CD4-positive, alpha-beta T cell treated with Interleukin-6 at 100 ng/mL for 8 hours (primary cell): ENCODE results near the gene MYO10.

Experiments
- DNase-seq: peaks from one replicate; pipeline ENCODE4 v3.0.0-alpha.2; 2020; ENCODE audit warnings: mixed read lengths, low spot score

MYO10 gene

GRCh38 chr5:16709691-16710433 lies 226.2 kb downstream of the MYO10 start:
- DNase-seq: no peak

DNA sequence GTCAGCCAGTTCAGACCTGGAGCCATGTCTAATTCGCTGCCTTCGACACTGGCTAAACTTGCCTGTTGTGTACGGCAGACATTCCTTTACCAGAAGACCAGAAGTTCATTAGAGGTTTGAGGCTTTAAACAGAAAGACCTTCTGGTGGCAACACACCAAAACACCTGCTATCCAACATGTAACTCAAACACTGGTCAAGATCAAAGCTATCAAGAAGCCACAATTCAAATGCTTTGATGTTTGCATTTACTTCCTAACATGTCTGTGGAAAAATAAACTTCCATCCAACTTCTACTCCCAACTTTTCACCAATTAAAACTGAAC lies 228.3 kb downstream of the MYO10 start:
- DNase-seq: no peak

DNA sequence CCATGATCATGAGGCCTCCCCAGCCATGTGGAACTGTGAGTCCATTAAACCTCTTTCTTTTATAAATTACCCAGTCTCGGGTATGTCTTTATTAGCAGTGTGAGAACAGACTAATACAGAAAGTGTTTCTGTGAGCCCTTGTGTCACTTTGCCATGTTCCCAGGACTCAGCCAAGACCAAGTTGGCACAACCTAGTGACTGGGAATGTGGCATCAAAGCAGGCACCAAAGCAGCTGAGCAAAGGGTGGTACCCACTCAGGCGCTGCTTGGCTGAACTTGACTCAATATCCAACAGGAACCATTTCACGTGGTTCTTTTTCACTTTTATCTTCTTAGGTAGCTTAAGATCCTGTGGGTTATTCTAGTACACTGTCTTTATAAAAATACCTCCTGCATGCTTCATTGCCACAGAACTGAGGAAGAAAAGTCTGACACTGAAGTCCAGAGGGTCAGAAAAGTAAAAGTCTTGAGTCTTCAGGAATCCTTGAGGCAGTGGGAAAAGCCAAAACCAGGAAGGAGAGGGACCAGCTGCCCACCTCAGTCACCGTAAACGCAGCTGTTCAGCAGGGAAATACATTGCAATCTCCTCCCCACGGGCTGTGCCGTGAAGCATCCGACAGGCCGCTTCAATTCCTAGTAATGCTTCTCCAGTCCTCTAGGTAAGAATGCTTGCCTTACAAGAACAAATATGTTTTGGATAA lies 228.8 kb downstream of the MYO10 start:
- DNase-seq: no peak

DNA sequence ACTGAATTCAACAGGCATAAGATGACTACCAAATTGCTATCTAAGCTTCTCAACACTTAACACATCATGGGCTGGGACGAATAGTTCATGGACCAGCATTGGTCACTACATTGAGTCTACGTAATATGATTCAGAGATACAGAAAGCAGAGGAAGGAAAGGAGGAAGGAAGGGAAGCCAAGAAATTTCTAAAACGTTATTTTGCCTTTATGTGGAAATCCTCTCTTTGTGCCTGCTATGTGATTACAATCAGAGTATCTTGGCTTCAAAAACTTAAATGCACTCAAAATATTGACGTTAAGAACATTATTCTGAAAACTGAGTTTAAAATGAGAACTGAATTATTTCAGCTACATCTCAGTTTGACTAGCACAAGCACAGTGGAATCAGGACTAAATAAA lies 231.1 kb downstream of the MYO10 start:
- DNase-seq: no peak

DNA sequence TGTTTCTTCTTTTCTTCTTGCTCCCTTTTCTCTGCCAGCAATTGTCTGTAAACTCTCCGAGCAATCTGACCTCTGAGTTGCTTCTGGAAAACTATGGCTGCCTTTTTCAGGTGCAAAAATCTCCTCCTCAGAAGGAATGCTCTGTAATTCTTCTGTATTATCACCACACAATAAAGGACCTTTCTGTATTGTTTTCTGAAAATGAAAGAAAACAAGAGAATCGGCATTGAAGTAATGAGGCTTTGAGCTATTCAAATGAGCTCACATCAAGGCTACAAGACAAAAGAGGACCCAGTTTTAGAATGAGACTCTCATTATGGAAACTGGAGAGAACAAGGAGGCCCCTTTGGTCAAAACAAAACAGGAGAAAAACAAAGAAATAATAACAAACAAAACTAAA lies 233.1 kb downstream of the MYO10 start:
- no peak for DNase-seq

DNA sequence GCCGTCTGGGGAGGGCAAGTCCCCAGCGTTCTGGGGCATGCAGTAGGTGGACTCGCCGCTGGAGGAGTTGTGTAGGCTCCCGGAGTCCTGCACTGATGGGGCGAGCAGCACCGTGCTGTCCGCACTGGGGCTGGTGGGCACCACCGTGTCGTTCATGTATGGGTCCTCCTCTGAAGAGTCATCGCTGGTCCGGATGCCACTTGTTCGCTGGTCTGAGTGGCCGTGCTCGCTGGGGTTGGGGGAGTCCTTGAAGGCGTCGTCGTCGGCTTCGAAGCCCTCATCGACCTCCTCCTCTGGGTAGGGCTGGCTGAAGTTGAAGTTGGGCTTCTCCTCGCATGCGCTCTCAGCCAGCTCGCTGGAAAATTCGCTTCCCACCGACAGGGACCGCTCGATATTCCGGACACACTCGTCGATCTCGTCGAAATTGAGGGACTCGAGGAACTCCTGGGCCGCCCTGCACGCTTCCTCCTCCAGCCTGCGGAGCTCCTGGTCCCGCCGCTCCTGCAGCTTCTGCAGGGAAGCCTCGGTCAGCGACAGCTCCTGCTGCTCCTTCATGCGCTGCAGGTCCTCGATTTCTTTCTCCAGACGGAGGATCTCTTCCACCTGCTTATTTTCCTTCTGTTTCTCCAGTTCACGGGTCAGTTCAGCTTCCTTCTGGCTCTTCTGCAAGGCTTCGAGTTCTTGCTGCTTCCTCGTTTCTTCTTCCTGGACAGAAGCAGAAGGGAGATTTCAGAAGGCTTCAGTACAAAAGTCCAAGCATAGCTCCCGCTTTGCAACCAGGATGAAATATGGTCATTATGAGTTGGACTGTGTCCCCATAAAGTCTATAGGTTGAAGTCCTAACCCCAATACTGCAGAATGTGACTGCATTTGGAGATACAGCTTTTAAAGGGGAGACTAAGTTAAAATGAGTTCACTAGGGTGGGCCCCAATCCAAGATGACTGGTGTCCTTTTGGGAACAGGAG lies 234.7 kb downstream of the MYO10 start:
- no peak for DNase-seq

DNA sequence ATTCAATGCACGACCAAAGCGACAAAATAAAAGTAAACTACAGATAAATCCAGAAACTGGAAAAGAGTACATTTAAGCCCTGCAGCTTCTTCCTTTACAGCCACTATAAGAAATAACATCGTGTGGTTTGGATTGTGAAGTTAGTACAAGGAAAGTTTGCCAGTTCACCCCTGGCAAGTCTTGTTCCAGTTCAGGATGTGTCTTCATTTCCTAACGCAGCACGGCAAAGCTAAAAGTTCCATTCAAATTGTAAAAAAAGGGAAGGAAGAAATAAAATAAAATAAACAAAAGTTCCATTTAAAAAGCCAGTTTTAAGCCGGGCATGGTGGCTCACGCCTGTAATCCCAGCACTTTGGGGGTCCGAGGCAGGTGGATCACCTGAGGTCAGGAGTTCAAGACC lies 236.0 kb downstream of the MYO10 start:
- DNase-seq: no peak

- DNase-seq: no peak
These were observed 240.3 kb downstream of the MYO10 start for GRCh38 chr5:16695779-16696178.

- no peak for DNase-seq
These were observed 242.2 kb downstream of the MYO10 start for GRCh38 chr5:16693879-16694278.

DNA sequence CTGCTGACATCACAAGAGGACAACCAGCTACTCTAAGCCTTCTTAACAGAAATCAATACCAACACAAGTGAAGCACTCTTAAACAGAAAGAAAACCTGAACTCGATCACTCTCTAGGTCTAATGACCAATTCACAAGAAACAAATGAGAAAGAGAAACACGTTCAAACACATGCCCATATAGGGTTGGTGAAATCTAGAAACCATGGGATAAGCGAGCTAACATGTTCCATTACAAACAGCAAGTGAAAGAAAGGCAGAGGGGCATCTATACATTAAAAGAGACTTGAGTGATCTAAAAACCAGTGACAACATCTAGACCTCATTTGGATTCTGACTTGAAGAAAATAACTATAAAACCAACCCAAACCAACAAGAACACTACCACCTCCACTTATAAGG lies 244.4 kb downstream of the MYO10 start:
- no peak for DNase-seq

DNA sequence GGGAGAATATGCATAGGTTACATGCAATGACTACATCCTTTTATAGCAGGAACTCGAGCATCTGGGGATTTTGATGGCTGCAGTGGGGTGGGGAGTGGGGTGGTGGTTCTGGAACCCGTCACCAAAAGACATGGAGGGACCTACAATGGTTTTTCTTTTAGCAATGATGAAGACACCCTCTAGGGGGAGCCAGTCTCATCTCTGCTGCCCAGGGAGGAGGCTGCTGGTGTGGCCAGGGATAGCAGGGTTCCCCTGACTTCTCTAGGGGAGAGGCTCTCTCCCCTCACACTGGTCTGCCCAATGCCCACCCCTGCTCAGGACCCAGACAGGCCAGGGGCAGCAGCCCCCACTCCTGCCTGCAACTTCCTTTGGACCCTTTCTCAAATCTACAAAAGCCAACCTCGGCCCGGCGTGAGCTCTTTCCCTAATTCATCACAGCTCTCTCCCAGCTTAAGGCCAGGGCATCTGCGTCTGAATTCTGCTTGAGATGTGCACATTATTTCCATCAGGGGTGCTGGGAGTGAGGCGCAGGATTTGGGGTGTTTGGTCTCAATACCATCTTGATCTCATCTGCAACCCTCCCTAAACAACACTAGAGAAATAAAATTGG lies 245.7 kb downstream of the MYO10 start:
- no peak for DNase-seq

DNA sequence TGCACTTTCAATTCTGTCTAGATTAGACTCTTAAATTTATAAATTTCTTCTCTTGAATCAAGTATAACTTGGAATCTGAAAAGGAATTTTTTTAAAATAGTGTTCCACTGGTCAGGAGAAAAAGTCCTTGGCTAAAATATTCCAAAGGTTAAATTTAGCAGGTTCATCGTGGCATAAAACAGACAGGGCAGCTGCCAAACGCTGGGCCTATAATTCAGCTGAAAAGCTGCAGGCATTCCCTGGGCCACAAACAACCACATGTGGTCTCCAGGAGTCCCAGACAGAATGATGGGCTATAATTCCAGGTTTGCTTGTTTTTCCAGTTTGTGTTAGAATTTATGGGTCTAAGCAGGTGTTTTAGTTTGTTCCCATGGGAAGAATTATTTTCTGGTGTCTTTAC lies 248.2 kb downstream of the MYO10 start:
- no peak for DNase-seq

- DNase-seq: no peak
These were observed 251.0 kb downstream of the MYO10 start for GRCh38 chr5:16685069-16685468.

GRCh38 chr5:16681876-16682275 lies 254.2 kb downstream of the MYO10 start:
- no peak for DNase-seq

DNA sequence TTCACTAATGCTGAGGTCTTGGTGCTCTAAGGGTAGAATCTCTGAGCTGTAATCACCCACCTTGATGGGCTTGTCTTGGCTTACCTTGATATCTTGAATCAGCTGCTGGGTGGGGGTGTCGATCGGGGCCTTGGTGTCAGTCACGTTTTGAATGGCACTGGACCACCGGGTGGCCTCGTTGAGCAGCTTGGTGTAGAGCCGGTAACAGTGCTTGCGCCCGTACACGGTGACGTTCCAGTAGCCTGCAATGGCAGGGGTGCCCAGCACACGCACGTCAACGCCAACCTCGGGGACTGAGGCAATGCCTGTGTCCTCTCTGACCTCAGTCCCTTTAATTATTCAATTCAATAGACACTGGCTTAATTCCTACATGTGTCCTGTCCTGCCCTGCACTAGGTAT lies 256.2 kb downstream of the MYO10 start:
- DNase-seq: no peak

- no peak for DNase-seq
These were observed 256.9 kb downstream of the MYO10 start for GRCh38 chr5:16679190-16679589.

GRCh38 chr5:16675806-16676205 lies 260.3 kb downstream of the MYO10 start:
- DNase-seq: no peak

DNA sequence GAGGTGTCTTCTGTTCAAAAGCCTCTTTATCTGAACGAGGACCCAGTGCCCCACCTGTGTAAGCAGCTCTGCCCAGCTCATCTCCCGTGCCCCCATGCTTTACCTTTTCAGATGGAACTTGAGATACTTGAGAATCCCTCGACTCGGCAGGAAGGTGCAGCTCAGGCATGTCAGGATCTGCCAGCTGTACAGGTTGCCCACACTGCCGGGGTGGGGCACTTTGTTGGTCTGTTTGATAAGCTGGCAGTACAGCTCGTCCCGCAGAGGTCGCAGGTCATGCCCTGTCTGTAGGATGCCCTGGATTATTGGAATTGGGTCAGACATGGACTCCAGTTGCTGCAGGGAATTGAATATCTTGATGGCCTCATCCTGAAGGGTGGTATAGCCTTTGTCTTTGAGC lies 261.3 kb downstream of the MYO10 start:
- no peak for DNase-seq

DNA sequence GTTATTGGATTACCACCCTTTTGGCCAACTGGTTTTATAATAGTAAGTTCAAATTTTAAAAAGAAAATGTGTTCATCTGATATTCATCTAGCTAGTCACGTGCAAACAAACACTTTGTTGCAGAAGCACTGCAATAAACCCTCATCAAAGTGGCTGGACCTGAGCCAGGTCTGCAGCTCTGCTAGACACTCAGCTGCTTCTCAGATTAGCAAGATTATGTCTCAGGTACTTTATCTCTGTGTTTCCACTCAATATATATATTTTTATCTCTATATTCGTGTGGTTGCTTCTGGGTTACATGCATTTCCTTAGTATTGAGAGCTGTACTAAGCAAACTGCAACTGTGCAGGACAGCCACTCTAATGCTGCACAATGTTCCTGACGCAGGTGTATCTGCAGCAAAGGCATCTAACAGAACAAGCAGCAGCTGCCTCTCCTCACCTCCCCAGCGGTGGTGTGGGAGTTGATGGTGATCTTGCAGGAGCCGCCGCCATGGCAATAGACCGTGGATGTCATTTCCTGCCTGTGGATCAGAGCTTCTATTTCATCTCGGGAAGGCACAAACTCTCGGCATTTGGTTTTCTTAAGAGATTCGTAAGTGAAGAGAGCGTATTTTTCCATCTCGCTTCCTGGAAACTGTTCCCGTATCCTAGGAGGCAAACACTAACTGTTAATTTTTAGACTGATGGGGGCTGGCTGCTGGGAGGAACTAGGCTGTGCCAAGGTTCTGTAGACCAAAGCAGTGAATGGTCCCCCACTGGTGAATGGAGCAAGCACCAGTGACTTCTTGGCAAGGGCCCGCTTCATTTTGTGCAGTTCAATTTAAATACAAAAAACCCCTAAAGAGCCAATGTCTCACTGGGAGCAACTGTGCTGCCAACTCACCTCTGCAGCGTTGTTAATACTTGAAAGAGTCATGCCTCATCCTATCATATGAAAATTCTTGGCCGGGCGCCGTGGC lies 262.6 kb downstream of the MYO10 start:
- peak; percentile 34 for DNase-seq

- DNase-seq: no peak
These were observed 264.9 kb downstream of the MYO10 start for GRCh38 chr5:16671208-16671607.

DNA sequence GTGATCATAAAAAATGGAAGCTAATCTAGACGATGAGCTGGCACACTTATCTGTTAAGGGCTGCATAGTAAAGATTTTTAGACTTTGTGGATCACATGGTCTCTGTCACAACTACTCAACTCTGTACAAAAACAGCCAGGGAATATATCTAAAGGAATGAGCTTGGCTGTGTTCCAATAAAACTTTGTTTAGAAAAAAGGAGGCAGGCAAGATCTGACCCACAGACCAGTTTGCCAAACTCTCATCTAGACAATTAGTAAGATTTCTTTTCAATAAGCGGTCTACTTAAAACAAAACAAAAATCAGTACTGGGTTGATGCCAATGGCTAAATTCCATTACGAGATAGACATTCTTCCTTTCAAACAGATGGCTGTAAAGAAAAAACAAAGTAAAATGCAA lies 266.3 kb downstream of the MYO10 start:
- DNase-seq: no peak
